HG03342 (cell line): ENCODE results near the gene HTR1B.
A peak's percentile ranks its signal among the peaks of the same experiment; 100 is the strongest.

ENCODE experiments used
- ATAC-seq: cut with Tn5 transposase; IDR thresholded peaks from one replicate; pipeline ENCODE4 v1.9.1; 2021; ENCODE audit warnings: mild to moderate bottlenecking, moderate library complexity; ENCODE audit not compliant: unreplicated experiment

HTR1B gene

GRCh38 chr6:77456531-77457248 is 6.6 kb downstream of the HTR1B start:
- ATAC-seq, result no peak

- ATAC-seq, result no peak
Measured at GRCh38 chr6:77455271-77455670, 8.0 kb downstream of the HTR1B start.

- ATAC-seq, result no peak
Measured at GRCh38 chr6:77454386-77454785, 8.9 kb downstream of the HTR1B start.

- ATAC-seq, result no peak
Measured at GRCh38 chr6:77451466-77451865, 11.8 kb downstream of the HTR1B start.

GRCh38 chr6:77450924-77451323 is 12.4 kb downstream of the HTR1B start:
- ATAC-seq, result no peak

GRCh38 chr6:77448546-77448945 is 14.7 kb downstream of the HTR1B start:
- ATAC-seq, result no peak

GRCh38 chr6:77447254-77447653 is 16.0 kb downstream of the HTR1B start:
- ATAC-seq, result no peak

GRCh38 chr6:77446249-77446648 is 17.0 kb downstream of the HTR1B start:
- ATAC-seq, result no peak

- ATAC-seq, result no peak
Measured at GRCh38 chr6:77445214-77445613, 18.1 kb downstream of the HTR1B start.

- no peak for ATAC-seq
Measured at GRCh38 chr6:77440206-77440976, 22.9 kb downstream of the HTR1B start.

- ATAC-seq, result no peak
Measured at GRCh38 chr6:77433888-77434287, 29.4 kb downstream of the HTR1B start.

GRCh38 chr6:77430504-77430903 is 32.8 kb downstream of the HTR1B start:
- no peak for ATAC-seq

- ATAC-seq, result no peak
Measured at GRCh38 chr6:77425671-77426070, 37.6 kb downstream of the HTR1B start.

GRCh38 chr6:77425216-77425615 is 38.1 kb downstream of the HTR1B start:
- no peak for ATAC-seq

GRCh38 chr6:77424761-77425160 is 38.5 kb downstream of the HTR1B start:
- no peak for ATAC-seq

GRCh38 chr6:77416839-77417238 is 46.5 kb downstream of the HTR1B start:
- no peak for ATAC-seq

GRCh38 chr6:77415706-77416105 is 47.6 kb downstream of the HTR1B start:
- peak; percentile 92 for ATAC-seq
